ENCODE measurements around the gene SGMS1.

Gene SGMS1

DNA sequence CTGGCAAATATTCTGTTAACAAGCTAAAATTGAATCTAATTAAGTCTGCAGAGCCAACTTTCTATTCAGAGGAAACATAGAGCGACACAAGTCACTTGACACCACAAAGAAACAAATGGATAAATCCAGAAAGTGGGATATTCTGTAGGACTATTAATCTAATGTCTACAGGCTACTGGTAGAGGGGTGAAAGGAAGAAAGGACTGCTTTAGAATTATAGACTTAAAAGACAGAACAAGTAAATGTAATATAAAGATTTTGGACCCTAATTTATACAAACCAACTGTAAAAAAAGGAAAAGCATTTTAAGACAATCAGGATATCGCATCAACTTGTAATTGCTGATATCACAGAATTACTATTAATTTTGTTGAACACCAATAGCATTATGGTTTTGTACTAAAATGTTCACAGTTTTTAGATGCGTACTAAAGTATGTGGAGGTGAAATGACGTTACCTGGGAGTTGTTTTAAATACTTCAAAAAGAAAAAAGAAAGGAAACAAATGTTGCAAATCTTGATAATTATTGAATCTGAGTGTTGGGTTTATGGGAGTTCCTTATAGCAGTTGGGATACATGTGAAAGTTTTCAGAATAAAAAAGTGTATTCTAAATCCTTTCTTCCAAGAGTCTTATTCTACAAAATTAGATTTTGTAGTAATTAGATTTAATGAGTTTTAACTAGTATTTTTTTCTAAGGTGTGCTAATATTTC, 298.9 kb downstream of the SGMS1 start:
- FAIRE-seq: no peak

DNA sequence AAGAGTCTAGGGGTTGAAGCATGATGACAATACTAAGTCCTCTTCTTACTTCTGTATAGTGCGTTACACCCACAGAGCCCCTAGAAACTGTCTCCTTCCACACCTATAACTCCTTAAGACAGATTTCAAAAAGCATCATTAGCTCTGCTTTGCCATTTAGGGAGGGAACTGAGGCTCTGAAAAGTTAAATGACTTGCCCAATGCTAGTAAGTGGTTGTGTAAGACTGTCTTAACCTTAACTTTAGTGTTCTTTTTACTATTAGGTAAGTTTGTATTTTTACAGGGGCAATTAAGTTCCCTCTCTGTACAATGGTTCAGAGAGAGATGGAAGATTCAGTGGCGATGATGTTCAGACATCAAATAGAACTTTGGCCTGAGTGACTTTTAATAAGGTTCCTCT, 299.7 kb downstream of the SGMS1 start:
- FAIRE-seq: no peak

DNA sequence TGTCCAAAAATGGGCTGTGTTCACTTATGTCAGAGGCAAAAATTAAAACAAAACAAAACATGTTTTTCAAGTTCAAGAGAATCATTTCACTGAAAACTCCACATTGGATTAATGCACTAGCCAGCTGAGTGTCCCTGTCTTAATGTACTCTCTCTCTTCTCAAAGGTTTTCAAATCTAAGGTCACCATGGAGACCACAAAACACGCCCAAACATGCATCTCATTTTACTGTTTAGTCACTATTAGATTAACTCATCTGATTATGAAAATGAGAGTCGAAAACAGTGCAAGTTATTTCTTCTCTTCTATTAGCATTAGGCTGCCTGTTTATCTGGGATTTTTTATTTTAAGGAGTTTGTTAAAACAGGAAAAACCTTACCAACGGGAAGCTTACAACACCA, 301.7 kb downstream of the SGMS1 start:
- no peak for FAIRE-seq

DNA sequence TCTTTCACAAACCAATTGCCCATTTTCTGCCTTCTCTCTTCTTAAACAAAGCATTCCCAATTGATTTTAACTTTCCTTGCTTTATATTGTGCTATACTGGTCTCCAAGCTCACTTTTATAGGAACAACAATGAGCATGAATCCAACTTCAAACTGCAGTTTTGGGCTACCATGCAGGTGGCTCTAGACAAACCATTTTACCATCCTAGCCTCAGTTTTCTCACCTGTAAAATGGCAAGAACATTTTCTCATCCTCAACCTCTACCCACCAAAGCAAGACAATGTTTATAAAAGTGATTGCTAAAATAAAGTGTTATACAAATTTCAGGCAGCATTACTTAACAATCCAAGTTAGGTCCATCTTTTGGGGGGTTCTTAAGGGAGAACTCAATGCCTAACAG, 305.6 kb downstream of the SGMS1 start:
- no peak for FAIRE-seq

DNA sequence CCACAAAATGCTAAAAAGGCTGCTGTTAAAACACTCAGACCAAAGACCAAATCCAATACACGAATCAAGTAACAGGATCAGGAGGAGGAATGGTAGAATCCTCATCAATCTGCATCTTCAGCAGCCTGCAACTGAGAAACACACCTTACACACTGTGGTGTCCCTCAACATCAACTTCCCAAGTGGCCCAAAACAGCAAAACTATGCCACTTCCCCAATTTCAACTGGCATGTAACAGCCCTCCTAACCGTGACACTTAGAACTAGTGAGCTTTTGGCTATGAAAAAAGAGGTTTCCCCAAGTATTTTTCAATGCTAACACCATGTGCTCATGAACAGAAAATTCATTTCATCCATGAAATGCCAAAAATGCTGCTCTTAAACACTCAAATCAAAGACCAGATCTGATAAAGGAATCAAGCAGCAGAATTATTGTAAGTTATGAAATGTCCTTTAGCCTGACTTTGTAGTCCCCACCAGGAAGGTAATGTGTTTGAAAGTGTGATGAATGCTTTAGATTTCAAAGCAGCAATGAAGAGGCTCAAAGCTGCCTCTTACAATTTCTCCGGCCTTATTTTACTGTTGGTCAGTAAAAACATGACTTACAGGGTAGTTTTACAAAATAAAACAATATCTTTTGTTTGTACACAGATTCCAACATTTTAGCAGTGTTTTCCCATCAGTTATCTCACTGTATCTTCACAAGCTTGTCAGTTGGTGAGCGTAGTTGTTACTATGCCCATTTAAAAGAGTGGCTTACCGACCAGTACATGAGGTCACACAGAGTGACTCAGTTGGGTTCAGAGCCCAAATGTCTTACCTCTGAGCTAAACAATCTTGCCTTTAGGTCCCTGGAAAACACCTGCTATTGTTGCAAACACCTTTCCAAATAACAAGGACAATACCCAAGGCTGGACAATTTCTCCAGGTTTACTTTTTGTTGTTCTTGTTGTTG, 306.8 kb downstream of the SGMS1 start:
- no peak for FAIRE-seq

DNA sequence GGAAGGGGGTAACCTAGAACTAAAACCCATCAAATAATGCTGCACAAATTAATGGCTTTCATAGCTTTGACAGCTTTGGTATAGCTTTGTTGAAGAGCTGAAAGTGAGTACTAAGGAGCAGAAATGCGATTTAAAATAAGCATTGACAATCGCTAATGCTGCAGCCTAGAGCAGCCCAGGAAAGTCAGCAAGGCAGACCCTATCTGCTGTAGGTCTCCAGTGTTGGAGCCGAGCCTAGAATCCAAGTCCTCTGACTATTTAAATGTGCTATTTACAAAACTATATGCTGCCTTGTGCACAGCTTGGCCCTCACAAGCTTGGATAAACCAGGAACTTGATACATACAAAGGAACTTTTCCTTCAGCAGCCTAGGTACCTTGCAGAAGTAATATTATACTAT, 307.6 kb downstream of the SGMS1 start:
- no peak for FAIRE-seq

DNA sequence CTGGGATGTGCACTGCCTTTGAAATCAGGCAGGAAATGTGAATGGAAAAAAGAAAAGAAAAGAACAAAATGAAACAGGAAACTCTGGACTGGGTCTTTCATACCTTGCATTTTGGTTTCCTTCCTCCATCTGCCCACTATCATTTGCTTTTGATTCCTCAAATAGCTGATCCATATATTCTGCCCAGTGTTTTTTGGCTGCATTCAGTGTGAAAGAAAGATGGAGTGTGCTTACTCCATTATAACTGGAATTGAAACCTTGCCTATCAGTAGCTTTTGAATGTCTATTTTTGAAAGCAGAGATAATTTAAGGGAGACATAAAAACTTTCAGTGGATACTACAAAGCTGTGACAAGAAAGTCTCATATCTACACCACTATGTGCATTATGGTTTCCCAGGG, 308.3 kb downstream of the SGMS1 start:
- no peak for FAIRE-seq

DNA sequence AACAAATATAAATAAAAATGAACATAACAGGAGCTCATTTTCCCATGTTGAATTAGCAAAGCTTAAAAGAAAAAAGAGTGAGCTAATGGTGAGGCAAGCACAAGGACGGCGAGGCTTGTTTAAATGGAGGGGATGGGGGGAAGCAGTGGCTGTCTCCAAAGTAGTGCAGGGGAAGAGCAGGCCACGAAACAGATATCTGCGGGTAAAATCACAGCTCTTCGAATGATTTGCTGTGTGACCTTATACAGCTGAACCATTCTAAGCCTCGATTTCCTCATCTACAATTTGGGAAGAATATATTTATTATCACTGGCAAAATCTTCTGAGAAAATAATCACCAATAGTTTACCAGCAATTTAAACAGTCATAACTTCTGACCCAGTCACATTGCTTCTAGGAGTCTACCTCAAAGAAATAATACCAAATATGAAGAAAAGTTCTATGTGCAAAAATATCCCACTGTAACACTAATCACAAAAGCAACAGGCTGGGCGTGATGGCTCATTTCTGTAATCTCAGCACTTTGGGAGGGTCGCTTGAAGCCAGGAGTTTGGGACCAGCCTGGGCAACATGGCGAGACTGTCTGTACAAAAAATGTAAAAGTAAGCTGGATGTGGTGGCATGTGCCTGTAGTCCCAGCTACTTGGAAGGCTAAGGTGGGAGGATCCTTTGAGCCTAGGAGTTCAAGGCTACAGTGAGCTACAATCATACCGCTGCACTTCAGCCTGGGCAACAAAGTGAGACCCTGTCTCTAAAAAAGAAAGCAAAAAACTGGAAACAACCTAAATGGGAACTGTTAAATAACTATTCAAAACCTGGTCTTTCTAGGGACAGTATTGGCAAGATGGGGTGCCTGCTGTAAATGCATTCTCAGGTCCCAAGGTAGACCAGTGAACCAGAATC, 309.3 kb downstream of the SGMS1 start:
- no peak for FAIRE-seq

DNA sequence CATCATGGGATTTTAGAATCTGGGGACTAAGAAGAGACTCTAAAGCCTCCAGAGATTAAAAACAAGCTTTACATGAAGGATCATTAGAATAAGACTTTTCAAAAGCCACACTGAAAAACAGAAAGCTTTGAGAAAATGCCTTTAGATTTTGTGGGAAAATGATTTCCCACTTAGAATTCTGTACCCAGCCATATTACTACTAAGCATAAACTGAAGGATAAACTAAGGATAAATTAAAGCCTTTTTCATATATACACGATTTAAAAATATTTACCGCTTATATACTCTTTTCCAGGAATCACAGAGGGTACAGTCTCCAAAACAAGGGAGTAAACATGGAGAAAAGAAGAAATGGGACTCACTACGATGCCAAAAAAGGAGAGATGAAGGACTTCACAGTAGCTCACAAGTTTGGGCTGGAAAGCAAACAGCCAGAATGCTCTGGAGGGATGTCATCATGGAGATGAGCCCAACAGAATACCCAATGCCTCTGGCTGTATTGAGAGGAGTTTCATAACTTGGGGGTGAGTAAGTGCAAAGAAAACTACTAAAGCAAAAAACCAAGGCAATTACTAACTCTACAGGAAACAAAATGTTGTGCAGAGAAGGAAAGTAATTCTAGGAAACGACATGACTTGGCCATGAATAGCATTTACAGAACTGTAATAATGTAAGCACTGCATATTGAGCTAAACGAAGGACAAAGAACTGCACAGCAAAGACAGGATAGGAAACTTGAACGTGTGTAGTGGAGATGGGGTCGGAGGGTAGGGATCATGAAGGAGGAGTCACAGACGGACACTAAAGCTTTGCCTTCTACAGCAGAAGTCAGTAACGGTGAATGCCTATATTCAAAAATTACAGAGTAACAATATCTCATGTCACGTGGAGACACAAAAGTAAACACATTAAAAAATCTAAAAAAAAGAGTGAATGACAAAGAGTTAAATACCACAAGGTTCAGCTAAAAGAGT, 311.0 kb downstream of the SGMS1 start:
- no peak for FAIRE-seq

DNA sequence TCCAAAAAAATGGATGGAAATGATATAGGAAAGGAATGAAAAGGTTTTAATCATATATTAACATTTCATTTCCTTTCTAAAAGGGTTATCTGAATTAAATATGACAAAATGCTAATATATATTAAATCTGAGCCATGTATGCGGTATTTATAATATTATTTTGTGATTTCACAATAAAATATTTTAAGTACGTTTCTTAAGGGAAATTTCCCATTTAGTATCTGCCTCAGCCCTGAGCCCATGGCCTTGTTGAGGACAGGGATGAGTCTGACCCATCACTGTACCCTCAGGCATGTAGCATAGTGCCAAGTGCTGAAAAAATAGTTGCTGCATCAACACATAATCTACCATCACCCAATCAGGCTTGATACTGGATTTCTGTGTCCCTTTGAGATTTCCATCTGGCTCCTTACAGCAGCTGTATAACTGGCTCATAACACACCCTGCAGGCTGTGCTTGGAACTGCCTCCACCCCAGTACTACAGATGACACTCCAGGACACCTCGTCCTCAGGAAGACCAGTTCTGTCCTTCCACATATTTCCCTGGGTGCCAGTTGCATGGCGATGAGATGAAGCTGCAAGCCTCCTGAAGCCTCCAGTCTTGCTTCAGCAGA, 313.1 kb downstream of the SGMS1 start:
- no peak for FAIRE-seq

DNA sequence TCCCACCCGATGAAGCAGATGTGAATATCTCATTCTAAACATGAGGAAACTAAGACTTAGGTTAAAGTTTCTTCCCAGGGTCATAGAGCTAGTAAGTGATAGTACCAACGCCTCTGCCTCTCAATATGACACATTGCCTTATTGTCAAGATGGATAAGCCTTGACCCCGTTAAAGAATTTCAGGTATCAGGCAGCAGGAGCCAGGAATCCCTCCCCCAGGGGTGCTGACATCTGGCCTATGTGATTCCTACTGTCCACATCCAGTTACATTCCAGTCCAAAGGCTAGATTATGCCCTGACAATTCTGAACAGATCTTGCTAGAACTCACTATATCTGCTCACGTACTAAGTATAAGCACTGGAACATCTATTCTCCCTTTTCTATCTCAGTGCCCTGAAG, 314.4 kb downstream of the SGMS1 start:
- FAIRE-seq: no peak

DNA sequence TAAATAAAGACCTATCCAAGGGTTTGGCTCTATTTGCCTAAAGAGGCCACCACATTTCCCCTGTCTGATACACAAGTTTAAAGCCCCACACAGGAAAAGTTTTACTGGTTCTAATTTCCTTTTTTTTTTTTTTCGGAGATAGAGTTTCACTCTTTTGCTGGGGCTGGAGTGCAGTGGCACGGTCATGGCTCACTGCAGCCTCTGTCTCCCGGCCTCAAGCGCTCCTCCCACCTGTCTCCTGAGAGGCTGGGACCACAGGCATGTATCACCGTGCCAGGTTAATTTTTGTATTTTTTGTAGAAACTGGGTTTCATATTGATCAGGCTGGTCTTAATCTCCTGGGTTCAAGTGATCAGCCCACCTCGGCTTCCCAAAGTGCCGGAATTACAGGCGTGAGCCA, 319.1 kb downstream of the SGMS1 start:
- no peak for FAIRE-seq

DNA sequence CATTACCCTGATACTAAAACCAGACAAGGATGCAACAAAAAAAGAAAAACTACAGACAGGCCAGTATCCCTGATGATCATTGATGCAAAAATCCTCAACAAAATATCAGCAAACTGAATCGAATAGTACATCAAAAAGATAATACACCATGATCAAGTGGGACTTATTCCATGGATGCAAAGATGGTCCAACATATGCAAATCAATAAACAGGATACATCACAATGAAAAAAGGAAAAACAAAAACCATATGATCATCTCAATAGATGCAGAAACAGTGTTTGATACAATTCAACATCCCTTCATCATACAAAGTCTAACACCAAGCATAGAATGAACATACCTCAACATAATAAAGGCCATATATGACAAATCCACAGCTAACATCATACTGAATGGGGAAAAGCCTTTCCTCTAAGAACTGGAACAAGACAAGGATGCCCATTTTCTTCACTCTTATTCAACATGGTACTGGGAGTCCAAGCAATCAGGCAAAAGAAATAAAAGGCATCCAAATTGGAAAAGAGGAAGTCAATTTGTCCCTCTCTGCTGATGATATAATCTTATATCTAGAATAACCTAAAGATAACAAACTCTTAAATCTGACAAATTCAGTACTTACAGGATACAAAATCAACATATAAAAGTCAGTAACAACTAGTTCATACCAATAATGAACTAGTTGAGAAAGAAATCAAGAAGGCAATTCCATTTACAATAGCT, 323.6 kb downstream of the SGMS1 start:
- no peak for FAIRE-seq

DNA sequence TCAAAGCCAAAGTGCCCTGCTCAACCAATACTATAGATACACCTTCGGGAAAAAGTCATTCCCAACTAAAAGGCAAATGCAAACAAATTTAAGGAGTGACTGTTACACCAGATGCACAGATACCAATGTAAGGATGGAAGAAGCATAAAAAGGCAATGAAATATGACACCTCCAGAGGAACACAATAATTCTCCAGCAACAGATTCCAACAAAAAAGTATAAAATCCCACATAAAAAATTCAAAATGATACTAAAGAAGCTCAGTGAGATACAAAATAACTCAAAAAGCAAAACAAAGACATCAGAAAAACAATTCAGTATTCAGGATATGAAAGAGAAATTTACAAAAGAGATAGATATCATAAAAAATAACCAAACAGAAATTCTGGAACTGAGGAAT, 328.4 kb downstream of the SGMS1 start:
- FAIRE-seq: no peak

DNA sequence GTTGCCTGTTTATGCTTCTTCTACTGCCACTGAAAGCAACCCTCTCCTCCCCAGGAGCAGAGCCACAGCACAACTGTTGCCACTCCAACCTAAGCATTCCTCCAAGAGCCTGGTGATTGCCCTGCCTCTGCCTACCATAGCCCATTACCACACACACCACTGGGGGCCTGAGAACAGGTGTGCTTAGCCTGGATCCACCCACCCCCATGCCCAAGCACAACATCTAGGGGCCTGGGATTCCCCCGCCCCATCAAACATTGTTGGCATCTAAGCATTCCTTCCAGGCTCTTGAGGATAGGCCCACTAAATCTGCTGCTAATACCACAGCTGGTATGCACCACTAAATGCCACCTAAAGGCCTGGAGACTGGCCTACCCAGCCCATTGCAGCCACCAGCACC, 329.2 kb downstream of the SGMS1 start:
- no peak for FAIRE-seq

DNA sequence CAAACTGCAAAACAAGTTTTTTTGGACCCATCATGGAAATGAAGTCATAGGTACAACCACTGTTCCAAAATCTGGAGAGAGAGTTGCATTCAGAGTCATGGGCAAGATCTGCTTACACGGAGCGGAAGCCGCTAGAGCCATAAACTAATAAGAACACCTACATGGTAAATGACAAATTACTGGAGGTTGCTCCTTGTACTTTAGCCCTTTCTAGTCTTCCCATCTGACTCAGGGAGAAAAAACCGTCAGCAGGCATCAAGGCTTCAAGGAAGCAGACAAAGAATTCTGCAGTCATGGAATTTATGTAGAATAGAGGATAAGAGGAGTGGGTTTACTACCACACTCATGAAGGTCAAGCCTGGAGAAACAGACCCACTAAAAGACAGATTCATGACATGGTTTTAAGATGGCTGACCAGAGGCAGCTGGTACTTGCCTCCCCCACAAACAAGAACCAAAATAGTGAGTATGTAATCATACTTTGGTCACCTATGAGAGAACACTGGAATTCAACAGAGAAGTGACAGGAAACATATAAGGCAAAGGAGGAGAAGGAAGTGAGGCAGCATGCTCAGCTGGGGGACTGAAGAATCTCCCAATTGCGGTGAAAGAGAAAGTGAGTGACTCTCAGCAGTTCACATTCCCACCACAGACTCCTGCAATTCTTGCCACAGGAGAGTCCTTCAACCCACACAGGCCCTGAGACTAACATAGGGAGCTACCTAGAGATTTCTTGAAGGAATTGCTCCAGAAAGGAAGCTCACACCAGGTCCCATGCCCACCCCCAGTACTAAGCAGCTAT, 330.0 kb downstream of the SGMS1 start:
- FAIRE-seq: no peak

DNA sequence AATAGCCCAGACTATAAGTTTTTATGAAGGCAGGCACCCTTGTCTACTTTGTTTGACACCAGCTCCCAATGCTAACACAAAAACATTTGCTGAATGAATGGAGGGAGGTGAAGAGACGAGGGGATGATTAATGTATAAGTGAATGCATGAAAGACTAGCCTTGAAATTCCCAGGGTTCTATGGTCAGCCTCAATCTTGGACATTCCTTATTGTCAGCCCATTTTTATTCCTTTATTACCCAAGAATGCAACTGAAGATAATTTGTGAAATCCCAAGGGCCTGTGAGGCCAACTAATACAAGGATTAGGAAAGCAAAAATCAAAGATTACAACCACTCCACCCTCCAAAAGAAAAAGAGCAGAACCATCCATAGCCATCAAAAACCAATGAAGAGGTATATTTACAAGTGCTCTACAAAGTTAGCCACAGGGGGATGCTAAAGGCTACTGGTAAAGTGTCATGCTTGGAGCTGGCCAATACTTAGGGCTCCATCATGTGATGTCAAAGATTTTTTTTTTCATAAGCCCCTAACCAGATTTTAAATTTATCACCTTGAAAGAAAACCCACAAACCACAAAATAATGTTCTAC, 332.4 kb downstream of the SGMS1 start:
- FAIRE-seq: no peak

DNA sequence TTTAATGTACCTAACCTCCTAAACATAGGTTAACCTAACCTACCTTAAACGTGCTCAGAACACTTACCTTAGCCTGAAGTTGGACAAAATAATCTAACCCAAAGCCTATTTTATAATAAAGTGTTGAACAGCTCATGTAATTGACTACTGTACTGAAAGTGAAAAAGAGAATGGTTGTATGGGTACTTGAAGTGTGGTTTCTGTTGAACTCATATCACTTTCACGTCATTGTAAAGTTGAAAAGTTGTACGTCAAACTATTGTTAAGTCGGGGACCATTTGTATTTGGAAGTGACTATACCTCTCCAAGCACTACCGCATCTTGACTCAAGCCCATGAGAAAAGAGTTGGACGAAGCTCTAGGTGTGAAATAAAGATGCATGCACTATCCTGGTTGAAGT, 334.6 kb downstream of the SGMS1 start:
- no peak for FAIRE-seq

DNA sequence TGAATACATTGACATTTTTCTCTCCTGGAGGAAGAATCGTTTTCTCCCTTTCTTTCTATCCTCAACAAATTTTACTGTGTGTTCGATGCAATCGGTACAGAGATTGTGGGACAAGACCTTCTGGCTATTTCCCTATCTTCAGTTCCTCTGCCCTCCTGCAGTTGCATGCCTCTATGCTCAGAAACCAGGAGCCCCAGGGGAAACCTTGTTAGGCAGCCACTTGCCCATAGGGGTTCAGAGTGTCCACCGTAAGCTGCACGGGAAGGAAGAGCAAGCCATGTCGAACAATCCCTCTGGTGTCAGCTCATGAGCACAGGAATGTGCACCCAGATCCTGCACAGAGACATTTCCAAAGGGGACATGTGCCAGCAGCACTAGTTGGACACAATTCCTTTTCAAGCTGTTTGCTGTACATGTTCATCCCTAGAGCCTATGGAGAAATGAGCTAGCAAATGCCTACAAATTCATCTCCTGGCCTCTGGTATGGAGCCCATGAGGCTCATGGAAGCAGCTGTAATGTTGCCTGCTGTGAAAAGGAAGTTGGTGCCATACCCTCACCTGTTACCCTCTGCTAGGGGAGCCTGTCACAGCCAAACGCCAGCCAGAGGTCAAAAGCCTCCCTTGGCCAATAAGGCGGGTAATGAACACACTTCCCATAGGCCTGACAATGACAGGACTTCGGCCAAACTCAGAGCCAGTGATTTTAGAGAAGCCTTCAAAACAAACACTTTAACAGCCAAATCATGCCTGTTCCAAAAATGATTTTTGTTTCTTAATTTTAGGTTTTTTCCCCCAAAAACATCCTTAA, 336.6 kb downstream of the SGMS1 start:
- no peak for FAIRE-seq
